SK-N-SH treated with all-trans-retinoic acid at 6 μM for 48 hours (cell line): Measurements from ENCODE around the gene COBL.

Experiments used
- ATAC-seq: fragments of 200-7000 bp; cut with Tn5 transposase; 3 replicates; pipeline ENCODE4 v1.9.1; 2020; ENCODE audit warnings: mild to moderate bottlenecking, moderate library complexity
- BACH2 ChIP-seq: fragments of 250-450 bp; sonication (Bioruptor Pico); IDR thresholded peaks from 2 replicates; pipeline ENCODE4 v1.9.0; 2021; ENCODE audit warnings: mild to moderate bottlenecking, borderline replicate concordance
- ESRRG ChIP-seq: fragments of 250-450 bp; sonication (Bioruptor Pico); IDR thresholded peaks from 2 replicates; pipeline ENCODE4 v1.6.1; 2021; ENCODE audit warnings: mild to moderate bottlenecking
- GLIS3 ChIP-seq: fragments of 250-450 bp; sonication (Bioruptor Pico); IDR thresholded peaks from 2 replicates; pipeline ENCODE4 v1.5.0; 2020; ENCODE audit warnings: mild to moderate bottlenecking, moderate library complexity
- OSR1 ChIP-seq: fragments of 250-450 bp; sonication (Bioruptor Pico); IDR thresholded peaks from 2 replicates; pipeline ENCODE4 v1.8.0; 2022; ENCODE audit warnings: moderate library complexity, mild to moderate bottlenecking, inconsistent platforms
- PPARA ChIP-seq: fragments of 250-450 bp; sonication (Bioruptor Pico); IDR thresholded peaks from 2 replicates; pipeline ENCODE4 v1.5.0; 2020; ENCODE audit warnings: mild to moderate bottlenecking, borderline replicate concordance
- RARB ChIP-seq: fragments of 250-450 bp; sonication (Bioruptor Pico); IDR thresholded peaks from 2 replicates; pipeline ENCODE4 v1.8.0; 2021; ENCODE audit warnings: mild to moderate bottlenecking, moderate library complexity
- SNAI2 ChIP-seq: fragments of 250-450 bp; sonication (Bioruptor Pico); IDR thresholded peaks from 2 replicates; pipeline ENCODE4 v1.5.0; 2020; ENCODE audit warnings: mild to moderate bottlenecking, moderate library complexity
- TCF4 ChIP-seq: fragments of 250-450 bp; sonication (Bioruptor Pico); IDR thresholded peaks from 2 replicates; pipeline ENCODE4 v1.8.0; 2021; ENCODE audit warnings: mild to moderate bottlenecking, moderate library complexity, borderline replicate concordance
- TOX ChIP-seq: fragments of 250-450 bp; sonication (Bioruptor Pico); IDR thresholded peaks from 2 replicates; pipeline ENCODE4 v1.8.0; 2021; ENCODE audit warnings: mild to moderate bottlenecking, moderate library complexity, borderline replicate concordance
- ZC3H10 ChIP-seq: fragments of 250-450 bp; sonication (Bioruptor Pico); IDR thresholded peaks from 2 replicates; pipeline ENCODE4 v1.5.1; 2021; ENCODE audit warnings: mild to moderate bottlenecking, moderate library complexity
- ZFP3 ChIP-seq: fragments of 250-450 bp; sonication (Bioruptor Pico); IDR thresholded peaks from 2 replicates; pipeline ENCODE4 v1.5.0; 2020; ENCODE audit warnings: mild to moderate bottlenecking, moderate library complexity
- ZFP30 ChIP-seq: fragments of 450-650 bp; formaldehyde crosslinking; IDR thresholded peaks from 2 replicates; pipeline ENCODE4 v1.5.0; 2022; ENCODE audit warnings: mild to moderate bottlenecking, moderate library complexity
- ZNF565 ChIP-seq: fragments of 450-650 bp; formaldehyde crosslinking; conservative IDR thresholded peaks from 2 replicates; pipeline ENCODE4 v1.5.0; 2020; ENCODE audit warnings: low read depth, mild to moderate bottlenecking, moderate library complexity
- ZNF70 ChIP-seq: fragments of 450-650 bp; formaldehyde crosslinking; IDR thresholded peaks from 2 replicates; pipeline ENCODE4 v1.5.0; 2020; ENCODE audit warnings: mild to moderate bottlenecking, moderate library complexity
- ZNF8 ChIP-seq: fragments of 450-650 bp; formaldehyde crosslinking; IDR thresholded peaks from 2 replicates; pipeline ENCODE4 v1.5.0; 2020; ENCODE audit warnings: mild to moderate bottlenecking, moderate library complexity
- TF ChIP-seq, protein P1 (sequence below): fragments of 250-450 bp; sonication (Bioruptor Pico); IDR thresholded peaks from 2 replicates; pipeline ENCODE4 v1.5.0; 2020; ENCODE audit warnings: mild to moderate bottlenecking, moderate library complexity
- TF ChIP-seq, protein P2 (sequence below): fragments of 250-450 bp; sonication (Bioruptor Pico); IDR thresholded peaks from 2 replicates; pipeline ENCODE4 v1.8.0; 2021; ENCODE audit warnings: low read depth, mild to moderate bottlenecking, moderate library complexity, borderline replicate concordance
- TF ChIP-seq, protein P3 (sequence below): fragments of 250-450 bp; sonication (Bioruptor Pico); IDR thresholded peaks from 2 replicates; pipeline ENCODE4 v1.8.0; 2020; ENCODE audit warnings: mild to moderate bottlenecking, moderate library complexity, borderline replicate concordance
- TF ChIP-seq, protein P4 (sequence below): fragments of 250-450 bp; sonication (Bioruptor Pico); IDR thresholded peaks from 2 replicates; pipeline ENCODE4 v1.5.1; 2020; ENCODE audit warnings: low read depth, mild to moderate bottlenecking, moderate library complexity
- TF ChIP-seq, protein P5 (sequence below): fragments of 250-450 bp; sonication (Bioruptor Pico); IDR thresholded peaks from 2 replicates; pipeline ENCODE4 v1.5.1; 2021; ENCODE audit warnings: mild to moderate bottlenecking, moderate library complexity

COBL gene

DNA sequence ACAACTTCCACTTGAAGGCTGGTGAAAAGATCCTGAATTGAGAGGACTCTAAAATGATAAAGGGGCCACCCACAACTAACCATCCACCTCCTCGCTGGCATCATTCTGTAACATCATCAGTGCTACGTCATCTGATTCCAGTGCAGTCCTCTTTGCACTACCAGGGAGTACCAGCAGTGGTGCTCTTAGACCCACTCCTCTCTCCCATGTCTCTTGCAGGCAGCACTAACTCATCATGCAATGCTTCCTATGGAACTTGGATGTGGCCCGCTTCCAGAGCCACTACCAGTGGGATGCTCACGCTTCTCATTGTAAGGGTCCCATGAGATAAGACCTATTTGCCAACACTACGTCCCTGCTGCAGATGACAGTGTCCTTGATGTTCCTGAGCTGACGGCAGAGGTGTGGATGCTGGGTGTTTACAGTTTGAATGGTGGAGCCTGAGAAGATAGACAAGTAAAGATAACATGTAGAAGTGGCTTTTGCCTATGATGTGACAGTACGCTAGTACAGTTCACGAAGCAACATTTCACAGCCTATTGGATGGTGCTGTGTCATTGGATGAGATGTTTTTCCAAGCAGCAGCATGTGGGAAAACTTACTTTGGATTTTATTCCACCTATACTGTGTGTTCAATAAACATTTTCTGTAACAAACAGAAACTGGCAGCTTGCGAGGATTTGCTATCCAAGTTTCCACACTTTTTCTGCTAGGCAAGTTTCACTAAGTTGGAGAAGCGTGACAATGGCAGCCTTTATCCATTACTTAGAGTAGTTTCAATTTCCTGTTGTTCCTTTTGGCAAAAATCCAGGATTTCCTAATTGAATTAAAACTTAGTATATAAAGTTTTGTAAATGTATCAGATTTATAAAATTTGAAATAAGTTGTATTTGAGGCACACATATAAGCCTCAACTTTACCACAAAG is 35.8 kb upstream of the COBL start:
- ATAC-seq = no peak
- TF ChIP-seq, protein P1, sequence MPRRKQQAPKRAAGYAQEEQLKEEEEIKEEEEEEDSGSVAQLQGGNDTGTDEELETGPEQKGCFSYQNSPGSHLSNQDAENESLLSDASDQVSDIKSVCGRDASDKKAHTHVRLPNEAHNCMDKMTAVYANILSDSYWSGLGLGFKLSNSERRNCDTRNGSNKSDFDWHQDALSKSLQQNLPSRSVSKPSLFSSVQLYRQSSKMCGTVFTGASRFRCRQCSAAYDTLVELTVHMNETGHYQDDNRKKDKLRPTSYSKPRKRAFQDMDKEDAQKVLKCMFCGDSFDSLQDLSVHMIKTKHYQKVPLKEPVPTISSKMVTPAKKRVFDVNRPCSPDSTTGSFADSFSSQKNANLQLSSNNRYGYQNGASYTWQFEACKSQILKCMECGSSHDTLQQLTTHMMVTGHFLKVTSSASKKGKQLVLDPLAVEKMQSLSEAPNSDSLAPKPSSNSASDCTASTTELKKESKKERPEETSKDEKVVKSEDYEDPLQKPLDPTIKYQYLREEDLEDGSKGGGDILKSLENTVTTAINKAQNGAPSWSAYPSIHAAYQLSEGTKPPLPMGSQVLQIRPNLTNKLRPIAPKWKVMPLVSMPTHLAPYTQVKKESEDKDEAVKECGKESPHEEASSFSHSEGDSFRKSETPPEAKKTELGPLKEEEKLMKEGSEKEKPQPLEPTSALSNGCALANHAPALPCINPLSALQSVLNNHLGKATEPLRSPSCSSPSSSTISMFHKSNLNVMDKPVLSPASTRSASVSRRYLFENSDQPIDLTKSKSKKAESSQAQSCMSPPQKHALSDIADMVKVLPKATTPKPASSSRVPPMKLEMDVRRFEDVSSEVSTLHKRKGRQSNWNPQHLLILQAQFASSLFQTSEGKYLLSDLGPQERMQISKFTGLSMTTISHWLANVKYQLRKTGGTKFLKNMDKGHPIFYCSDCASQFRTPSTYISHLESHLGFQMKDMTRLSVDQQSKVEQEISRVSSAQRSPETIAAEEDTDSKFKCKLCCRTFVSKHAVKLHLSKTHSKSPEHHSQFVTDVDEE = no peak
- TF ChIP-seq PPARA (CRISPR knock-in tag) (no peak), ZC3H10 (CRISPR knock-in tag) (no peak), SNAI2 (CRISPR knock-in tag) (no peak), TOX (CRISPR knock-in tag) (no peak), BACH2 (CRISPR knock-in tag) (no peak), RARB (no peak), ZNF565 (CRISPR knock-in tag) (no peak), TCF4 (CRISPR knock-in tag) (no peak)
- TF ChIP-seq, protein P2, sequence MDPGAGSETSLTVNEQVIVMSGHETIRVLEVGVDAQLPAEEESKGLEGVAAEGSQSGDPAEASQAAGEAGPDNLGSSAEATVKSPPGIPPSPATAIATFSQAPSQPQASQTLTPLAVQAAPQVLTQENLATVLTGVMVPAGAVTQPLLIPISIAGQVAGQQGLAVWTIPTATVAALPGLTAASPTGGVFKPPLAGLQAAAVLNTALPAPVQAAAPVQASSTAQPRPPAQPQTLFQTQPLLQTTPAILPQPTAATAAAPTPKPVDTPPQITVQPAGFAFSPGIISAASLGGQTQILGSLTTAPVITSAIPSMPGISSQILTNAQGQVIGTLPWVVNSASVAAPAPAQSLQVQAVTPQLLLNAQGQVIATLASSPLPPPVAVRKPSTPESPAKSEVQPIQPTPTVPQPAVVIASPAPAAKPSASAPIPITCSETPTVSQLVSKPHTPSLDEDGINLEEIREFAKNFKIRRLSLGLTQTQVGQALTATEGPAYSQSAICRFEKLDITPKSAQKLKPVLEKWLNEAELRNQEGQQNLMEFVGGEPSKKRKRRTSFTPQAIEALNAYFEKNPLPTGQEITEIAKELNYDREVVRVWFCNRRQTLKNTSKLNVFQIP (CRISPR knock-in tag) = no peak
- TF ChIP-seq, protein P3, sequence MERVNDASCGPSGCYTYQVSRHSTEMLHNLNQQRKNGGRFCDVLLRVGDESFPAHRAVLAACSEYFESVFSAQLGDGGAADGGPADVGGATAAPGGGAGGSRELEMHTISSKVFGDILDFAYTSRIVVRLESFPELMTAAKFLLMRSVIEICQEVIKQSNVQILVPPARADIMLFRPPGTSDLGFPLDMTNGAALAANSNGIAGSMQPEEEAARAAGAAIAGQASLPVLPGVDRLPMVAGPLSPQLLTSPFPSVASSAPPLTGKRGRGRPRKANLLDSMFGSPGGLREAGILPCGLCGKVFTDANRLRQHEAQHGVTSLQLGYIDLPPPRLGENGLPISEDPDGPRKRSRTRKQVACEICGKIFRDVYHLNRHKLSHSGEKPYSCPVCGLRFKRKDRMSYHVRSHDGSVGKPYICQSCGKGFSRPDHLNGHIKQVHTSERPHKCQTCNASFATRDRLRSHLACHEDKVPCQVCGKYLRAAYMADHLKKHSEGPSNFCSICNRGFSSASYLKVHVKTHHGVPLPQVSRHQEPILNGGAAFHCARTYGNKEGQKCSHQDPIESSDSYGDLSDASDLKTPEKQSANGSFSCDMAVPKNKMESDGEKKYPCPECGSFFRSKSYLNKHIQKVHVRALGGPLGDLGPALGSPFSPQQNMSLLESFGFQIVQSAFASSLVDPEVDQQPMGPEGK (CRISPR knock-in tag) = no peak

DNA sequence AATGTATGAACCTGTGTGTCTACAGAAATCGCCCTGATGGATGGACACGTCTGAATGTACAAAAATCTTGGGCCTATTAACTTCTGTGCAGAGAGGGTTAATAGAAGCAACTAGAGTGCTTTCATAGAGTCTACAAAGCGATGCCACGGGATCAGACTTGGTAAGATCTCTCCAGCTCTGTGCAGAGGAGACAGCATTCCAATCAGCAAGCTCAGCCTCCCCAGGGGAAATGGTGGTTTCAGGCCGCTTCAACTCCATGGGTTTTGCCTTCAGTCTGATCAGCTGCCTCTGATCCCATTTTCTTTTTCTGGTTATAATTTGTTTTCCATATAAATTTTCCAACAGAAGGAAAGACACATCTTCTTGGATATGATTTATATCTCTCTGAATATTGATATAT is 35.1 kb upstream of the COBL start:
- no peak for TF ChIP-seq OSR1
- TF ChIP-seq GLIS3 = no peak
- TF ChIP-seq ZNF70 (CRISPR knock-in tag) = no peak
- TF ChIP-seq ZFP3 = no peak
- TF ChIP-seq, protein P4, sequence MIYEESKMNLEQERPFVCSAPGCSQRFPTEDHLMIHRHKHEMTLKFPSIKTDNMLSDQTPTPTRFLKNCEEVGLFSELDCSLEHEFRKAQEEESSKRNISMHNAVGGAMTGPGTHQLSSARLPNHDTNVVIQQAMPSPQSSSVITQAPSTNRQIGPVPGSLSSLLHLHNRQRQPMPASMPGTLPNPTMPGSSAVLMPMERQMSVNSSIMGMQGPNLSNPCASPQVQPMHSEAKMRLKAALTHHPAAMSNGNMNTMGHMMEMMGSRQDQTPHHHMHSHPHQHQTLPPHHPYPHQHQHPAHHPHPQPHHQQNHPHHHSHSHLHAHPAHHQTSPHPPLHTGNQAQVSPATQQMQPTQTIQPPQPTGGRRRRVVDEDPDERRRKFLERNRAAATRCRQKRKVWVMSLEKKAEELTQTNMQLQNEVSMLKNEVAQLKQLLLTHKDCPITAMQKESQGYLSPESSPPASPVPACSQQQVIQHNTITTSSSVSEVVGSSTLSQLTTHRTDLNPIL (CRISPR knock-in tag) = no peak
- TF ChIP-seq, protein P5, sequence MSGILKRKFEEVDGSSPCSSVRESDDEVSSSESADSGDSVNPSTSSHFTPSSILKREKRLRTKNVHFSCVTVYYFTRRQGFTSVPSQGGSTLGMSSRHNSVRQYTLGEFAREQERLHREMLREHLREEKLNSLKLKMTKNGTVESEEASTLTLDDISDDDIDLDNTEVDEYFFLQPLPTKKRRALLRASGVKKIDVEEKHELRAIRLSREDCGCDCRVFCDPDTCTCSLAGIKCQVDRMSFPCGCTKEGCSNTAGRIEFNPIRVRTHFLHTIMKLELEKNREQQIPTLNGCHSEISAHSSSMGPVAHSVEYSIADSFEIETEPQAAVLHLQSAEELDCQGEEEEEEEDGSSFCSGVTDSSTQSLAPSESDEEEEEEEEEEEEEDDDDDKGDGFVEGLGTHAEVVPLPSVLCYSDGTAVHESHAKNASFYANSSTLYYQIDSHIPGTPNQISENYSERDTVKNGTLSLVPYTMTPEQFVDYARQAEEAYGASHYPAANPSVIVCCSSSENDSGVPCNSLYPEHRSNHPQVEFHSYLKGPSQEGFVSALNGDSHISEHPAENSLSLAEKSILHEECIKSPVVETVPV = no peak
- TF ChIP-seq TOX (CRISPR knock-in tag) = no peak
- no peak for TF ChIP-seq ZNF565 (CRISPR knock-in tag)
- no peak for TF ChIP-seq ZC3H10 (CRISPR knock-in tag)
- no peak for ATAC-seq

DNA sequence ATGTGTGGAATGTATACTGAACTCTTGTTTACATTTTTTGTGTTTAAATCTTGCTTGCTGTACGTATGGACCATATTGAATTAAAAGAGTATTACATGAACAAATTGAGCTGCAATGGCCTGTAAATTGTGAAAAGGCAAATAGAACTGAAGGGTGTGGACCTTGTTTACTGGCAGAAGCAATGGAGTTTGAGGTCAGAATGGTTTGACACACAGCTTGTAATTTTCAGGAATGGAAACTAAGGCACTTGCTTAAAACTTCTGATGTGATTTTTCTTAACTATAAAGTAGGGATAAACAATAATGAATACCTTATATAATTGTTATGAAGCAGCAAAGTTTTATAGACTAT is 33.9 kb upstream of the COBL start:
- TF ChIP-seq, protein P5 = no peak
- no peak for TF ChIP-seq ZFP3
- no peak for TF ChIP-seq ZNF70 (CRISPR knock-in tag)
- TF ChIP-seq PPARA (CRISPR knock-in tag) = no peak
- no peak for TF ChIP-seq SNAI2 (CRISPR knock-in tag)
- no peak for TF ChIP-seq ESRRG (CRISPR knock-in tag)
- TF ChIP-seq, protein P2 (CRISPR knock-in tag) = no peak
- TF ChIP-seq ZNF8 (CRISPR knock-in tag) = no peak
- TF ChIP-seq ZFP30 (CRISPR knock-in tag) = no peak
- ATAC-seq = no peak
